HG03342 (cell line): ENCODE results near the gene KRTAP10-12.

Source experiments
- ATAC-seq: cut with Tn5 transposase; IDR thresholded peaks from one replicate; pipeline ENCODE4 v1.9.1; 2021; ENCODE audit warnings: mild to moderate bottlenecking, moderate library complexity; ENCODE audit not compliant: unreplicated experiment

Gene KRTAP10-12

GRCh38 chr21:44710756-44711326 is 13.9 kb downstream of the KRTAP10-12 start:
- ATAC-seq: no peak

- ATAC-seq: no peak
Observed at GRCh38 chr21:44711327-44712202, 14.6 kb downstream of the KRTAP10-12 start, which contains the start of gene TSPEAR. TSS of gene TSPEAR (minus strand) at chr21:44711572. CDS start at chr21:44711514, 58 bp downstream.

- no peak for ATAC-seq
Observed at GRCh38 chr21:44712203-44713028, 15.4 kb downstream of the KRTAP10-12 start.

- ATAC-seq: no peak
Observed at GRCh38 chr21:44713130-44713529, 16.2 kb downstream of the KRTAP10-12 start.

GRCh38 chr21:44713846-44714245 is 16.9 kb downstream of the KRTAP10-12 start:
- no peak for ATAC-seq

GRCh38 chr21:44714905-44715304 is 17.9 kb downstream of the KRTAP10-12 start:
- ATAC-seq: no peak

GRCh38 chr21:44716984-44717383 is 20.0 kb downstream of the KRTAP10-12 start:
- no peak for ATAC-seq

- ATAC-seq: no peak
Observed at GRCh38 chr21:44718093-44718492, 21.1 kb downstream of the KRTAP10-12 start.

- ATAC-seq: no peak
Observed at GRCh38 chr21:44718571-44718970, 21.6 kb downstream of the KRTAP10-12 start.

GRCh38 chr21:44720170-44720569 is 23.2 kb downstream of the KRTAP10-12 start:
- no peak for ATAC-seq

GRCh38 chr21:44722731-44723130 is 25.8 kb downstream of the KRTAP10-12 start:
- no peak for ATAC-seq

- ATAC-seq: no peak
Observed at GRCh38 chr21:44723177-44724131, 26.5 kb downstream of the KRTAP10-12 start.

- no peak for ATAC-seq
Observed at GRCh38 chr21:44724196-44724595, 27.2 kb downstream of the KRTAP10-12 start.

- ATAC-seq: no peak
Observed at GRCh38 chr21:44724926-44725325, 28.0 kb downstream of the KRTAP10-12 start.

GRCh38 chr21:44726826-44727225 is 29.9 kb downstream of the KRTAP10-12 start:
- ATAC-seq: no peak

- no peak for ATAC-seq
Observed at GRCh38 chr21:44727321-44727720, 30.3 kb downstream of the KRTAP10-12 start.

- ATAC-seq: no peak
Observed at GRCh38 chr21:44727757-44728156, 30.8 kb downstream of the KRTAP10-12 start.

- no peak for ATAC-seq
Observed at GRCh38 chr21:44728716-44729115, 31.7 kb downstream of the KRTAP10-12 start.

- ATAC-seq: no peak
Observed at GRCh38 chr21:44729336-44730027, 32.5 kb downstream of the KRTAP10-12 start.

- ATAC-seq: no peak
Observed at GRCh38 chr21:44730028-44730395, 33.0 kb downstream of the KRTAP10-12 start.
